PFSK-1 (cell line): ENCODE measurements around the gene CIDEC.

ENCODE experiments used
- POLR2AphosphoS5 ChIP-seq: IDR thresholded peaks from 2 replicates; pipeline ENCODE4 v1.6.1; 2012; ENCODE audit warnings: low read depth, mild to moderate bottlenecking, control low read depth, low read length, moderate library complexity
- REST ChIP-seq, 2 experiments: IDR thresholded peaks; 2 replicates each; pipeline versions ENCODE4 v1.6.1 to v1.8.0; 2011 to 2012; ENCODE audit warnings: low read depth in 2 of 2, low read length in 2 of 2, control low read depth in 1 of 2, inconsistent platforms in 1 of 2, mild to moderate bottlenecking in 1 of 2, moderate library complexity in 1 of 2; ENCODE audit not compliant: insufficient read depth in 1 of 2
- SIN3A ChIP-seq: IDR thresholded peaks from 2 replicates; pipeline ENCODE4 v1.6.1; 2012; ENCODE audit warnings: mild to moderate bottlenecking, low read length, moderate library complexity, borderline replicate concordance; ENCODE audit not compliant: insufficient read depth
- TAF1 ChIP-seq: IDR thresholded peaks from 2 replicates; pipeline ENCODE4 v1.6.1; 2012; ENCODE audit warnings: low read length, control low read depth, borderline replicate concordance; ENCODE audit not compliant: insufficient read depth

- TF ChIP-seq POLR2AphosphoS5 (no peak), REST (IDR thresholded peaks at IDR 0.05; ENCODE audit: insufficient read depth in 1 of 2, low read depth in 2 of 2, low read length in 2 of 2) (no peak), TAF1 (no peak), SIN3A (no peak)
Observed at GRCh38 chr3:9831253-9831652, 48.8 kb downstream of the CIDEC start.
